Mesenchymal stem cell (in vitro differentiated cells and primary cell): ENCODE results near the gene CAGE1.

Experiments used
- DNase-seq: peaks from one replicate; pipeline ENCODE4 v3.0.0-alpha.2; 2013
- H2AFZ ChIP-seq: one replicate; pipeline ENCODE4 v1.6.1; 2013; ENCODE audit warnings: low read depth, mild to moderate bottlenecking, control low read depth, inconsistent platforms, low read length, moderate library complexity
- H2AK5ac ChIP-seq: 2 replicates; pipeline ENCODE4 v1.6.1; 2013; ENCODE audit warnings: low read length, moderate library complexity, mild to moderate bottlenecking, inconsistent platforms; ENCODE audit not compliant: severe bottlenecking
- H2BK120ac ChIP-seq: one replicate; pipeline ENCODE4 v1.6.1; 2013; ENCODE audit warnings: low read depth, mild to moderate bottlenecking, inconsistent platforms, low read length, moderate library complexity
- H2BK12ac ChIP-seq, 2 experiments: one replicate each; pipeline ENCODE4 v1.6.1; 2013; ENCODE audit warnings: inconsistent platforms in 2 of 2, low read length in 2 of 2, mild to moderate bottlenecking in 2 of 2, moderate library complexity in 2 of 2, control low read depth in 1 of 2
- H2BK15ac ChIP-seq: one replicate; pipeline ENCODE4 v1.6.1; 2013; ENCODE audit warnings: mild to moderate bottlenecking, low read depth, inconsistent platforms; ENCODE audit not compliant: poor library complexity, severe bottlenecking
- H2BK5ac ChIP-seq: 2 replicates; pipeline ENCODE4 v1.6.1; 2013; ENCODE audit warnings: low read depth, mild to moderate bottlenecking, low read length, control low read depth, inconsistent platforms; ENCODE audit not compliant: poor library complexity, severe bottlenecking
- H3K14ac ChIP-seq, 2 experiments: one replicate each; pipeline ENCODE4 v1.6.1; 2013; ENCODE audit warnings: inconsistent platforms in 2 of 2, low read length in 2 of 2, control low read depth in 1 of 2, mild to moderate bottlenecking in 1 of 2, moderate library complexity in 1 of 2
- H3K18ac ChIP-seq, 2 experiments: one replicate each; pipeline ENCODE4 v1.6.1; 2013; ENCODE audit warnings: inconsistent platforms in 2 of 2, low read length in 2 of 2, control low read depth in 1 of 2, low read depth in 1 of 2, mild to moderate bottlenecking in 1 of 2
- H3K23ac ChIP-seq, 2 experiments: one replicate each; pipeline ENCODE4 v1.6.1; 2013; ENCODE audit warnings: inconsistent platforms in 2 of 2, low read length in 2 of 2, mild to moderate bottlenecking in 2 of 2, moderate library complexity in 2 of 2, control low read depth in 1 of 2
- H3K27ac ChIP-seq: 2 replicates; pipeline ENCODE4 v1.5.1; 2013; ENCODE audit warnings: mild to moderate bottlenecking, moderate library complexity, low read length, control low read depth, inconsistent platforms; ENCODE audit not compliant: poor library complexity, severe bottlenecking
- H3K27me3 ChIP-seq, 2 experiments: 2 replicates each; pipeline versions ENCODE4 v1.6.1 to v1.7.0; 2013; ENCODE audit warnings: low read length in 2 of 2, mild to moderate bottlenecking in 2 of 2, moderate library complexity in 2 of 2, control low read depth in 1 of 2, inconsistent platforms in 1 of 2; ENCODE audit not compliant: control insufficient read depth in 1 of 2, insufficient read depth in 1 of 2
- H3K36me3 ChIP-seq, 2 experiments: 2 replicates each; pipeline versions ENCODE4 v1.6.1 to v1.7.0; 2013; ENCODE audit warnings: low read length in 2 of 2, control low read depth in 1 of 2, inconsistent platforms in 1 of 2, low read depth in 1 of 2, mild to moderate bottlenecking in 1 of 2; ENCODE audit not compliant: insufficient read depth in 2 of 2, control insufficient read depth in 1 of 2
- H3K4ac ChIP-seq, 2 experiments: one replicate each; pipeline ENCODE4 v1.6.1; 2013; ENCODE audit warnings: inconsistent platforms in 2 of 2, low read length in 2 of 2, mild to moderate bottlenecking in 2 of 2, moderate library complexity in 2 of 2, control low read depth in 1 of 2, low read depth in 1 of 2
- H3K4me1 ChIP-seq: 2 replicates; pipeline ENCODE4 v1.6.1; 2013; ENCODE audit warnings: low read depth, low read length, control low read depth; ENCODE audit not compliant: control insufficient read depth, insufficient read depth
- H3K4me2 ChIP-seq: 2 replicates; pipeline ENCODE4 v1.6.1; 2013; ENCODE audit warnings: low read length, mild to moderate bottlenecking, inconsistent platforms; ENCODE audit not compliant: poor library complexity, severe bottlenecking
- H3K4me3 ChIP-seq, 2 experiments: 2 replicates each; pipeline versions ENCODE4 v1.5.1 to v1.7.0; 2013; ENCODE audit warnings: low read length in 2 of 2, mild to moderate bottlenecking in 2 of 2, control low read depth in 1 of 2, low read depth in 1 of 2; ENCODE audit not compliant: insufficient read depth in 1 of 2
- H3K79me1 ChIP-seq: replicated peaks from 2 replicates; pipeline ENCODE4 v1.6.1; 2013; ENCODE audit warnings: mild to moderate bottlenecking, control low read depth, low read length, inconsistent platforms; ENCODE audit not compliant: poor library complexity, severe bottlenecking
- H3K9ac ChIP-seq: 2 replicates; pipeline ENCODE4 v1.7.0; 2013; ENCODE audit warnings: mild to moderate bottlenecking, low read length, moderate library complexity
- H3K9me3 ChIP-seq: 2 replicates; pipeline ENCODE4 v1.7.0; 2013; ENCODE audit warnings: mild to moderate bottlenecking, low read length; ENCODE audit not compliant: control insufficient read depth
- H4K8ac ChIP-seq: one replicate; pipeline ENCODE4 v1.6.1; 2013; ENCODE audit warnings: inconsistent platforms, mild to moderate bottlenecking, low read length, moderate library complexity
- H4K91ac ChIP-seq: one replicate; pipeline ENCODE4 v1.6.1; 2013; ENCODE audit warnings: mild to moderate bottlenecking, low read length, inconsistent platforms
- WGBS: methylation state at CpG from one replicate; pipeline ENCODE4 v1.1.7; 2013; ENCODE audit warnings: mixed read lengths; 5-methylcytosine and 5-hydroxymethylcytosine counted together

Gene CAGE1

GRCh38 chr6:7307533-7307932 is 82.0 kb downstream of the CAGE1 start:
- Histone ChIP-seq H2AFZ (no peak overlapping the region), H4K91ac (no peak overlapping the region), H2BK5ac (no peak overlapping the region), H4K8ac (no peak overlapping the region), H2AK5ac (no peak overlapping the region), H3K4me3 (no peak overlapping the region), H3K4me2 (no peak overlapping the region), H2BK15ac (no peak overlapping the region), H3K27ac (no peak overlapping the region), H3K79me1 (peaks cover 5% of the 10 kb centered on the region), H2BK12ac (no peak overlapping the region), H3K9ac (no peak overlapping the region), H3K4me1 (no peaks in the 10 kb centered on the region), H3K9me3 (no peaks in the 10 kb centered on the region), H3K27me3 (no peaks in the 10 kb centered on the region), H2BK120ac (no peak overlapping the region), H3K14ac (no peak overlapping the region), H3K18ac (no peak overlapping the region), H3K23ac (no peak overlapping the region), H3K36me3 (peaks cover 21 to 67% of the 10 kb centered on the region in 2 experiments), H3K4ac (no peak overlapping the region)
- WGBS: 96% methylated on average over 5 of the region's 5 CpGs
- no peak for DNase-seq

GRCh38 chr6:7304821-7305220 is 84.7 kb downstream of the CAGE1 start:
- Histone ChIP-seq H3K27me3 (no peaks in the 10 kb centered on the region), H2BK5ac (no peak overlapping the region), H3K4me3 (no peak overlapping the region), H3K14ac (no peak overlapping the region), H2BK12ac (no peak overlapping the region), H4K8ac (no peak overlapping the region), H2AK5ac (no peak overlapping the region), H3K9ac (peak overlapping the region; percentile 33), H3K4me1 (no peaks in the 10 kb centered on the region), H4K91ac (no peak overlapping the region), H3K36me3 (peaks cover 34 to 90% of the 10 kb centered on the region in 2 experiments), H3K27ac (no peak overlapping the region), H3K4ac (no peak overlapping the region), H3K23ac (no peak overlapping the region), H3K4me2 (no peak overlapping the region), H2BK120ac (no peak overlapping the region), H2AFZ (no peak overlapping the region), H3K18ac (no peak overlapping the region), H3K9me3 (no peaks in the 10 kb centered on the region), H2BK15ac (no peak overlapping the region), H3K79me1 (peaks cover 15% of the 10 kb centered on the region)
- DNase-seq: no peak
- WGBS: 91% methylated on average over 1 of the region's 1 CpG

- no peak overlapping the region for H3K4me3 ChIP-seq
- no peak overlapping the region for H3K9ac ChIP-seq
- no peaks in the 10 kb centered on the region for H3K27me3 ChIP-seq
- peaks cover 27% of the 10 kb centered on the region for H3K79me1 ChIP-seq
- H3K9me3 ChIP-seq: no peaks in the 10 kb centered on the region
- no peak overlapping the region for H3K14ac ChIP-seq
- no peak overlapping the region for H2AK5ac ChIP-seq
- H3K4me1 ChIP-seq: no peaks in the 10 kb centered on the region
- 87% methylated on average over 3 of the region's 7 CpGs for WGBS
- H3K18ac ChIP-seq: no peak overlapping the region
- no peak overlapping the region for H2BK5ac ChIP-seq
- no peak overlapping the region for H3K4ac ChIP-seq
- H3K4me2 ChIP-seq: no peak overlapping the region
- H2BK120ac ChIP-seq: no peak overlapping the region
- H4K91ac ChIP-seq: no peak overlapping the region
- no peak overlapping the region for H2BK15ac ChIP-seq
- H3K23ac ChIP-seq: no peak overlapping the region
- no peak overlapping the region for H2BK12ac ChIP-seq
- no peak overlapping the region for H4K8ac ChIP-seq
- no peak overlapping the region for H2AFZ ChIP-seq
- H3K27ac ChIP-seq: no peak overlapping the region
- DNase-seq: no peak
- H3K36me3 ChIP-seq: peaks cover 35 to 90% of the 10 kb centered on the region in 2 experiments
Observed at GRCh38 chr6:7301702-7302101, 87.8 kb downstream of the CAGE1 start.

GRCh38 chr6:7300926-7301325 is 88.6 kb downstream of the CAGE1 start:
- no peak overlapping the region for H3K18ac ChIP-seq
- H3K9ac ChIP-seq: no peak overlapping the region
- H2BK5ac ChIP-seq: no peak overlapping the region
- H3K79me1 ChIP-seq: peaks cover 27% of the 10 kb centered on the region
- no peak overlapping the region for H3K27ac ChIP-seq
- peaks cover 33 to 97% of the 10 kb centered on the region in 2 experiments for H3K36me3 ChIP-seq
- H2BK120ac ChIP-seq: no peak overlapping the region
- H3K4me2 ChIP-seq: no peak overlapping the region
- H2AK5ac ChIP-seq: no peak overlapping the region
- H3K27me3 ChIP-seq: no peaks in the 10 kb centered on the region
- no peak overlapping the region for H4K91ac ChIP-seq
- H4K8ac ChIP-seq: no peak overlapping the region
- no peaks in the 10 kb centered on the region for H3K9me3 ChIP-seq
- no peak overlapping the region for H3K23ac ChIP-seq
- H3K4me3 ChIP-seq: no peak overlapping the region
- H2BK15ac ChIP-seq: no peak overlapping the region
- 92% methylated on average over 5 of the region's 5 CpGs for WGBS
- H2AFZ ChIP-seq: no peak overlapping the region
- no peak for DNase-seq
- no peaks in the 10 kb centered on the region for H3K4me1 ChIP-seq
- no peak overlapping the region for H2BK12ac ChIP-seq
- H3K14ac ChIP-seq: no peak overlapping the region
- no peak overlapping the region for H3K4ac ChIP-seq
